Measurements from ENCODE around the gene EME2. TPM values are rescaled to one million over a fixed set of nuclear protein-coding genes. Genes with fewer than 3 reads are reported as not detected.

EME2 gene
- total RNA-seq, 2 donors from 2014 or later, result 6.9 to 11.9 TPM

GRCh38 chr16:1763521-1764511, 8.8 kb upstream of the EME2 start:
- intact Hi-C loops (cut with DNase I), result no loop called here
- peak; percentile 2 to 32 for ATAC-seq
- no peak for DNase-seq

- ATAC-seq (no peak), DNase-seq (no peak)
- intact Hi-C loops (cut with DNase I), result no loop called here
Observed at GRCh38 chr16:1764971-1765370, 7.6 kb upstream of the EME2 start.

- ATAC-seq, result no peak
- DNase-seq, result no peak
- intact Hi-C loops (cut with DNase I), result no loop called here
Observed at GRCh38 chr16:1765826-1766225, 6.8 kb upstream of the EME2 start.

- ATAC-seq, result no peak
- intact Hi-C loops (cut with DNase I), result no loop called here
Observed at GRCh38 chr16:1766231-1766630, 6.4 kb upstream of the EME2 start.

GRCh38 chr16:1766701-1767100, 5.9 kb upstream of the EME2 start:
- ATAC-seq (no peak), DNase-seq (no peak)
- intact Hi-C loops (cut with DNase I), result no loop called here

More at GRCh38 chr16:1766231-1766630, 6.4 kb upstream of the EME2 start:
- DNase-seq, result no peak

- DNase-seq, result no peak
- intact Hi-C loops (cut with DNase I), result no loop called here
- ATAC-seq, result no peak
Observed at GRCh38 chr16:1767116-1767994, 5.3 kb upstream of the EME2 start.

GRCh38 chr16:1768061-1768766, 4.4 kb upstream of the EME2 start:
- intact Hi-C loops (cut with DNase I), result no loop called here
- ATAC-seq (no peak), DNase-seq (no peak)

- ATAC-seq (no peak), DNase-seq (no peak)
- intact Hi-C loops (cut with DNase I), result no loop called here
Observed at GRCh38 chr16:1768767-1769401, 3.7 kb upstream of the EME2 start.

GRCh38 chr16:1769402-1770300, 3.0 kb upstream of the EME2 start:
- ATAC-seq, result no peak

GRCh38 chr16:1770328-1771187, 2.1 kb upstream of the EME2 start:
- intact Hi-C loops (cut with DNase I), result no loop called here
- peak; percentile 10 to 21 for ATAC-seq

More at GRCh38 chr16:1769402-1770300, 3.0 kb upstream of the EME2 start:
- intact Hi-C loops (cut with DNase I), result no loop called here
- no peak for DNase-seq

GRCh38 chr16:1771188-1771863, 1.3 kb upstream of the EME2 start, which contains the start of gene NME3:
NME3 (minus strand) TSS chr16:1771543; CDS start chr16:1771534, 9 bp downstream.
- ATAC-seq (peak; percentile 53 to 68), DNase-seq (peak; percentile 82)
- intact Hi-C loops (cut with DNase I), result no loop called here

More at GRCh38 chr16:1770328-1771187, 2.1 kb upstream of the EME2 start:
- peak; percentile 84 for DNase-seq

- ATAC-seq (no peak), DNase-seq (no peak)
- intact Hi-C loops (cut with DNase I), result no loop called here
Observed at GRCh38 chr16:1771864-1772361, 697 bp upstream of the EME2 start.

GRCh38 chr16:1772908-1773702, 495 bp downstream of the EME2 start, which contains the start of gene MRPS34:
MRPS34 (minus strand) TSS chr16:1773134; CDS start chr16:1773119, 15 bp downstream.
- ATAC-seq, result peak; percentile 65 to 70
- intact Hi-C loops (cut with DNase I), result no loop called here

GRCh38 chr16:1773703-1774447, 1.3 kb downstream of the EME2 start:
- intact Hi-C loops (cut with DNase I), result no loop called here
- ATAC-seq (peak in 1 of 2 donors; percentile 1), DNase-seq (no peak)

More at GRCh38 chr16:1772908-1773702, 495 bp downstream of the EME2 start, which contains the start of gene MRPS34:
- peak; percentile 86 for DNase-seq
